GM04503 (cell line): ENCODE results near the gene RPGRIP1.
"Not testable (repeated sequence)": the region's sequence is repeated elsewhere in the genome, so short reads cannot be mapped to it uniquely, and the experiment has no call there.

ENCODE experiments used
- DNase-seq: peaks from one replicate; pipeline ENCODE4 v3.0.0-alpha.2; 2012; ENCODE audit warnings: low read depth

RPGRIP1 gene

GRCh38 chr14:21279783-21280182, at the start of gene RPGRIP1:
Gene RPGRIP1, plus strand, starts transcription at chr14:21280083. Its CDS starts 7,894 bp downstream, at chr14:21287977.
- no peak for DNase-seq

- no peak for DNase-seq
These were observed 48.7 kb upstream of the RPGRIP1 start for GRCh38 chr14:21231020-21231652.

DNA sequence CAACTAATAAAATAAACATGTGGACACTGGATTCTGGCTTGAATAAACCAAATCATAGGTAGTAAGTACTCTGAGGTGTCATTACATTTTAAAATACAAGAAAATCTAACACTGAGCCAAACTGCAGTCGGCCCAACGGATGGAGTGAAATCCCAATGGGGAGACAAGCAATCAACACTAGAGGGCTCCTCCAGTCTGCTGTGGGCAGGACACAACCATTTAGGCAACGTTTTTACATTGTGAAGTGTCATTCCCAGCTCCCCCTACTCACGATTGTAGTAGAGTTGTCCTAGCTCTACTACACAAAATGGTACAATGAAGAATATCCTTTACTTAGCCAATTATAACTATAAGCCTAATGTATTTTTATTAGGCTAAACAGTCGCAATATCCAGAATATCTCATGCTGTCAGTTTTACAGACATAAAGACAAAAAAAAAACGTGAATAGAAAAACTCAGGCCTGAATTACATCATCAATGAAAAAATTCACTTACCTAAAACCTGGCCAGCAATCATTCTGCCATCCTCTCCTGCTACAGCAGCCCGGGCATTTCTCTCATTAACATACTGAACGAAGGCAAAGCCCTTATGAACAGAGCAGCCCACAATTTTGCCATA, 46.3 kb upstream of the RPGRIP1 start:
- no peak for DNase-seq

- no peak for DNase-seq
These were observed 45.8 kb upstream of the RPGRIP1 start for GRCh38 chr14:21234112-21234511.

DNA sequence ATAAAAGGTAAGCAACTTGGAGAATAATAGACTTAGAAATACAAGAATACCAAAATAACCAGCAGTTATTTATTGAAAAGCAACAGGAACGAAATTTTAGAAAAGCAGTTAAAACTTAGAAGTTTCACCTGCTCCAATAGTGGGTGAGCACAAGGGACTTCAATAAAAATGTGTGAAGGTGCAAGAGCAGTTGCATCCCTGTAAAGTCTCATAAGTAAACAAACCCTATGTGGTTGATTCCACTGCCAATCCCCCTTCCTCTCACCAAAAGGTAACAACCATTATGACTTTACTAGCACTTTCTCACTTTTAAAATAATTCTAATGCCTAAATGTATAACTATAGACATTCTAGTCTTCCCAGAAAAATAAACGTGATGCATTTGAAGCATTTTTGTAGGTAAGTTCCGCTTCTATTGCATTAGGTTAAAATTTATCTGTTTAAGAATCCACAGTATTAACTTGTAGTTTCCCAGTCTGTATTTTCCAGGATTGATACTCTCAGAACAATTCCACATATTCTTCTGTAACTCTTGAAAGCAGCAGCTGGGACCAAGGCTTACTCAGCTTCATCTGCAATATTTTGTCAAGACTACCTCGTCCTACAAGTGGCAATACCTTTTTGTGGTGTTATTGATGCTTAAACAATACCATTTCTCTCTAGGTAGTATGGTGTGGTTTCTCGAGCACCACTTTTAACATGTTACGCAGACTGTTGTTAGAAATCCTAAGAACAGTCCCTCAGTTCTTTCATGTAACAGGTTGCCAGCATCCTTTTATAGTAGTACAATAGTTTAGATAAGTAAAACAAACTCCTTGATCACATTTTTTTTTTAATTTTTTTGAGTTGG, 42.7 kb upstream of the RPGRIP1 start:
- DNase-seq: no peak

DNA sequence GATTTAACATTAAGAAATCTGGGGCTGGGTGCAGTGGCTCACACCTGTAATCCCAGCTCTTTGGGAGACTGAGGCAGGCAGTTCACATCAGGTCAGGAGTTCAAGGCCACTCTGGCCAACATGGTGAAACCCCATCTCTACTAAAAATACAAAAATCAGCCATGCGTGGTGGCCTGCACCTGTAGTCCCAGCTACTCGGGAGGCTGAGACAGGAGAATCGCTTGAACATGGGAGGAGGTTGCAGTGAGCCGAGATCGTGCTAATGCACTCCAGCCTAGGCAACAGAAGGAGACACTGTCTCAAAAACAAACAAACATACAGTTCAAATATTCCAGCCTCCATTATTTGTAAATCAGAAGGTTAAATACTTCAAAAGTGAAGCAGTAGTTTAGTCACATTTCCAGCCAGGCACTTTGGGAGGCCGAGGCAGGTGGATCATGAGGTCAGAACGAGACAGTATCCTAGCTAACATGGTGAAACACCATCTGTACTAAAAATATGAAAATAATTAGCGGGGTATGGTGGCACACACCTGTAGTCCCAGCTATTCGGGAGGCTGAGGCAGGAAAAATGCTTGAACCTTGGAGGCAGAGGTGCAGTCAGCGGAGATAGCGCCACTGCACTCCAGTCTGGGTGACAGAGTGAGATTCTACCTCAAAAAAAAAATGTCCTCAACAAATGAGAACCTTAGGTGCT, 40.9 kb upstream of the RPGRIP1 start:
- DNase-seq: no peak

GRCh38 chr14:21240417-21240816, 39.5 kb upstream of the RPGRIP1 start:
- no peak for DNase-seq

- no peak for DNase-seq
These were observed 38.6 kb upstream of the RPGRIP1 start for GRCh38 chr14:21241218-21241819.

- no peak for DNase-seq
These were observed 35.3 kb upstream of the RPGRIP1 start for GRCh38 chr14:21244544-21244943.

- DNase-seq: no peak
These were observed 34.1 kb upstream of the RPGRIP1 start for GRCh38 chr14:21245813-21246212.

- no peak for DNase-seq
These were observed 31.5 kb upstream of the RPGRIP1 start for GRCh38 chr14:21248338-21248737.

DNA sequence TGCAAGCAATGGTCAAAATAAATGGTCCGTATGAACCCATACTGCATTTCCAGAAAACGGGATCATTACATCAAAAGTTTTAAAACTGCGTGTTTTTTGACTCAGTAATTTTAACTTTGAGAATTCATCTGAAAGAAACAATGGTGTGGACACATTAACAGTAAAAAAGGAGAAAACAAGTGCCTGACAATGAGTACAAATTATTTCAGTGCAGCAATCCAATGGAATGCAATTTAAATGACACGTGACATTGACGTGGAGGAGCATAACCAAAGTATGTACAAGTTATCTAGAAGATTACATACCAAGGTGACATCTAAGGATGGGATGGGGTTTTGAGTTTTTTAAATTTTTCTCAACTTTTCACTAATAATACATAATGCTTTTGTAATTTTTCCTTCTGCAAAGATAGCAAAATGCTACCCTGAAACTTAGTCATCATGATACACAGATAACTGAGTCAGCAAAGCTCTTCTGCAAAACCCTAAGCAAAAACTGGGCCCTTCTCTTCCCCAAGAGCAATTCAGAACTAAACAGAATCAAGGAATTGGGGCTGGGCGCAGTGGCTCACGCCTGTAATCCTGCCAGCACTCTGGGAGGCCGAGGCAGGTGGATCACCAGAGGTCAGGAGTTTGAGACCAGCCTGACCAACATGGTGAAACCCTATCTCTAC, 31.0 kb upstream of the RPGRIP1 start:
- no peak for DNase-seq

- DNase-seq: no peak
These were observed 28.7 kb upstream of the RPGRIP1 start for GRCh38 chr14:21251215-21251614.

GRCh38 chr14:21252149-21252548, 27.7 kb upstream of the RPGRIP1 start:
- no peak for DNase-seq

- no peak for DNase-seq
These were observed 24.3 kb upstream of the RPGRIP1 start for GRCh38 chr14:21255385-21256101.

DNA sequence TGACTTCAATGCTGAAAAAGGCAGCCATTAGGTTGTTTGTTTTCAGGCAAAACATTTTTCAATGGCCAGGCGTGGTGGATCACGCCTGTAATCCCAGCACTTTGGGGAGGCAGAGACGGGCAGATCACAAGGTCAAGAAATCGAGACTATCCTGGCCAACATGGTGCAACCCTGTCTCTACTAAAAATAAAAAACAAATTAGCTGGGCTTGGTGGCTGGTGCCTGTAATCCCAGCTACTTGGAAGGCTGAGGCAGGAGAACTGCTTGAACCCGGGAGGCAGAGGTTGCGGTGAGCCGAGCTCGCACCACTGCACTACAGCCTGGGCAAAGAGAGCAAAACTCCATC, 23.8 kb upstream of the RPGRIP1 start:
- not testable (repeated sequence) for DNase-seq

DNA sequence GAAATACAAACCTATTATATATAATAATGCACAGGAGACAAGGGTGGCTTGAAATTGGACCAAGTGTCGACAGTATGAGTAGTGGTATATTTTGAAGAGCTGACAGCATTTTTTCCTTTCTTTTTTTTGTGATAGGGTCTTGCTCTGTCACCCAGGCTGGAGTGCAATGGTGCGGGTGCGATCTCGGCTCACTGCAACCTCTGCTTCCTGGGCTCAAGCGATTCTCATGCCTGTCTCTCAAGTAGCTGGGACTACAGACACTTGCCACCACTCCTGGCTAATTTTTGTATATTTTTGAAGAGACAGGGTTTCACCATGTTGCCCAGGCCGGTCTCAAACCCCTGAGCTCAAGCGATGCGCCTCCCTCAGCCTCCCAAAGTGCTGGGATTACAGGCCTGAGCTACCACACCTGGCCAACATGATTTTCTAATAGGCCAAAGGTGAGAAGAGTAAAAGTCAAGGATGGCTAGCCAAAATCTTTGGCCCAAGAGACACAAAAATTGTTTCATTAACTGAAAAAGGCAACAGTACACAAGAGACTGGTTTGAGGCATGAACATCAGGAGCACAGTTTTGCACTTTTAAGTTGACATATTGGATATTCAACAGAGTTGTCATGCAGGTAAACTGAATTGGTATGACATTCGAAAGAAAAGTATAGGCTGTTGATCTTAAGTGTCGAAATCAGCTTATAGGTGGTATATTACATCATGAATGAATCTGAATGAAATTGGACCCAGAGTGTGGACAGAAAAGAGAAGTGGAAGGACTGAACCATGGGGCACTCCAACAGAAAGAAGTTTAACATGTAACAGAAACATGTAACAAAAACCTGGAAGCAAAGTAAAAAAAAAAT, 23.1 kb upstream of the RPGRIP1 start:
- DNase-seq: no peak

DNA sequence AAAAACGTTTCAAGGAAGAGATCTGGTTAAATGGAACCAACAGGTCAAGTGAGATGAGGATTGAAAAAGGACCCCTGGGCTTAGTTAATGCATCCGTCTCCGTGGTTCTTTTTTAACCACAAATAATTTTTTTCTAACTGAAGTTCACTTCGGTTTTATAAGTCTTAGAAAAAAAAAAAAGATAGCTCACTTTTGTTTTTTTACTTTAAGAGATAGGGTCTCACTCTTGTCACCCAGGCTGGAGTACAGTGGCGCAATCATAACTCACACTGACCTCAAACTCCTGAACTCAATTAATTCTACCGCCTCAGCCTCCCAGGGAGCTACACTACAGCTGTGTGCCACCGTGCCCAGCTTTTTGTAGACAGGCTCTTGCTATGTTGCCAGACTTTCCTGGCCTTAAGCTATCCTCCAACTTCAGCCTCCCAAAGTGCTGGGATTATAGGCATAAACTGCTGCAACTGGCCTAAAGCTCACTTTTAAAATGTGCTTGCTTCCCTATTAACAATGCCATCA, 22.4 kb upstream of the RPGRIP1 start:
- DNase-seq: no peak

DNA sequence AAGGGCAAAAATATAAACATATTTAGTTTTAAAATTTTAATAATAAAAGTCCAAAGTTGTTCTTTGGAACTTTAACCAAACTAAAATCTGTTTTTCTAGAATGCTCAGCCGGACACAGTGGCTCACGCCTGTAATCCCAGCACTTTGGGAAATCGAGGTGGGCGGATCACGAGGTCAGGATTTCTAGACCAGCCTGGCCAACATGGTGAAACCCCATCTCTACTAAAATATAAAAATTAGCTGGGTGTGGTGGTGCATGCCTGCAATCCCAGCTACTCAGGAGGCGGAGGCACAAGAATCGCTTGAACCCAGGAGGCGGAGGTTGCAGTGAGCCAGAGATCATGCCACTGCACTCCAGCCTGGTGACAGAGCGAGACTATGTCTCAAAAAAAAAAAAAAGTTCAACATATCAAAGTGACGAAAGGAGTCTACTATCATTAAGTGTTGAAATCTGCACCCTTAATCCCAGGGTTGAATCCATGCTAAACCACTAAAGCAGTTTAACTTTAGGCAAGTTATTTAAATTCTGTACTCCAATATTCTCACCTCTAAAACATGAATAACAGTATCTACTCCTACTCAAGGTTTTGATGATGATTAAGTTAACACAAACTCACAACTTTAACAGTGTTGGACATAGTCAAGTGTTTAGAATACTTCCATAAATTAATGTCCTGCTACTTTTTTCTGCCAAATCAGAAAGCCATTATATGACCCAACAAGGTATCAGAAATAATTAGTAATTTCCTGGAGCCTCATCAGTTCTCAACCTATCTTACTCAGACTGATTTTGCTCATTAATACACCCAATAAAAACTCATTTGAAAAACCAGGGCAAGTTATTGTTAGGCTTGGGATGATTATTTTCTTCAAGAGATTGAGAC, 21.6 kb upstream of the RPGRIP1 start:
- DNase-seq: no peak
